RWPE2 (cell line): ENCODE measurements around the gene BRF1.

Source experiments
- ATAC-seq: fragments of 200-7000 bp; cut with Tn5 transposase; 3 replicates; pipeline ENCODE4 v1.9.1; 2021; ENCODE audit warnings: low read depth
- DNase-seq: peaks from one replicate; pipeline ENCODE4 v3.0.0-alpha.2; 2020; ENCODE audit warnings: low spot score
- H3K27ac ChIP-seq: fragments of 450-650 bp; 2 replicates; pipeline ENCODE4 v1.5.1; 2017; ENCODE audit warnings: mild to moderate bottlenecking; ENCODE audit not compliant: poor library complexity, severe bottlenecking
- H3K27me3 ChIP-seq: fragments of 250-450 bp; sonication (Bioruptor Pico); 2 replicates; pipeline ENCODE4 v1.5.1; 2021; ENCODE audit warnings: mild to moderate bottlenecking, moderate library complexity; ENCODE audit not compliant: insufficient read depth, poor library complexity, severe bottlenecking
- H3K36me3 ChIP-seq: fragments of 250-450 bp; sonication (Bioruptor Pico); 2 replicates; pipeline ENCODE4 v1.5.1; 2020; ENCODE audit warnings: low read depth, mild to moderate bottlenecking, moderate library complexity
- H3K4me1 ChIP-seq: fragments of 250-450 bp; sonication (Bioruptor Pico); 2 replicates; pipeline ENCODE4 v1.5.1; 2021; ENCODE audit warnings: mild to moderate bottlenecking, moderate library complexity; ENCODE audit not compliant: insufficient read depth, poor library complexity, severe bottlenecking
- H3K4me3 ChIP-seq: fragments of 250-450 bp; sonication (Bioruptor Pico); 2 replicates; pipeline ENCODE4 v1.5.1; 2021; ENCODE audit warnings: mild to moderate bottlenecking, moderate library complexity; ENCODE audit not compliant: severe bottlenecking
- H3K9me3 ChIP-seq: fragments of 250-450 bp; sonication (Bioruptor Pico); 2 replicates; pipeline ENCODE4 v1.5.1; 2021; ENCODE audit warnings: mild to moderate bottlenecking, moderate library complexity; ENCODE audit not compliant: severe bottlenecking
- CTCF ChIP-seq: fragments of 450-650 bp; IDR thresholded peaks from one replicate; pipeline ENCODE4 v1.5.1; 2017; ENCODE audit warnings: mild to moderate bottlenecking, moderate library complexity; ENCODE audit not compliant: poor library complexity, severe bottlenecking

BRF1 gene

GRCh38 chr14:105249182-105250007 lies 51.4 kb downstream of the BRF1 start:
- Histone ChIP-seq H3K36me3 (peaks cover 51% of the 10 kb centered on the region), H3K27me3 (no peaks in the 10 kb centered on the region), H3K9me3 (no peaks in the 10 kb centered on the region), H3K4me1 (peaks cover 6% of the 10 kb centered on the region), H3K27ac (peak overlapping the region; percentile 65), H3K4me3 (peak overlapping the region; percentile 97)
- no peak for TF ChIP-seq CTCF
- DNase-seq (peak; percentile 72), ATAC-seq (peak; percentile 7; the same call in 1 of the 3 replicates)

DNA sequence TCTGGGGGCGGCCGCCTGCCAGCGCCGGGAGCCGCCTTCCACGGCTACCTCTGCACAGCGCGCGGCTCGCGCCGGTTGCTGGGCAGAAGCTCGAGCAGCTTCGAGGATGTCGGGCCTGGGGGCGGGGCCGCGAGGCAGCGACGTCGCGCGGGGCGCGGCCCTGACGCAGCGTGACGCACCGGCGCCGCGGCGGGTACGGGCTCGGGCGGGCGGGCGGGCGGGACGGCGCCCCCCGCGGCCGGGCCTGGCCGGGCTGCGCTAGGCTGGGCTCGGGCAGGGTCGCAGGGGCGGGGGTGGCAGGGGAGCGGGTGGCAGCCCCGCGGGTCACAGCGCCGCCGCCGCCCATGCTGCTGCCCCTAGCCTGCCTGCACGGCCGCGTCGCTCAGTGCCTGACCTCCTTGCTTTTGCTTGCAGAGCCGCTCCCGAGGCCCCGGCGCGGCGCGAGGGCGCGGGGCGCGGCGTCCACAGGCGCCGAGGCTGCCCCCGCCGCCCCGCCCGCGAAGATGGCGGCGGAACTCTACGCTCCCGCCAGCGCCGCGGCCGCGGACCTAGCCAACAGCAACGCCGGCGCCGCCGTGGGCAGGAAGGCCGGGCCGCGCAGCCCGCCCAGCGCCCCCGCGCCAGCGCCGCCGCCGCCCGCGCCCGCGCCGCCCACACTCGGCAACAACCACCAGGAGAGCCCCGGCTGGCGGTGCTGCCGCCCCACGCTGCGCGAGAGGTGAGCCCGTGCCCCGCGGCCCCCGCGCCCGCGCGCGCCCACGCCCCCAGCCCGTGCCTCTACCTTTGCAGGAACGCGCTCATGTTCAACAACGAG lies 52.2 kb downstream of the BRF1 start, which contains the start of gene BTBD6:
TSS of gene BTBD6 (plus strand) at position 166 of the 814 bp plus-strand sequence. CDS start at position 345, 179 bp downstream.
- H3K4me3 ChIP-seq, result peak within 1 kb of the TSS; percentile 97
- ATAC-seq, result peak; percentile 84
- peak; percentile 62 for TF ChIP-seq CTCF
- H3K9me3 ChIP-seq, result no peaks in the 10 kb centered on the region
- H3K27me3 ChIP-seq, result no peaks in the 10 kb centered on the region
- peak within 1 kb of the TSS; percentile 65 for H3K27ac ChIP-seq
- DNase-seq, result peak; percentile 92
- H3K4me1 ChIP-seq, result peaks cover 6% of the 10 kb centered on the region
- peaks cover 59% of the 10 kb centered on the region for H3K36me3 ChIP-seq

DNA sequence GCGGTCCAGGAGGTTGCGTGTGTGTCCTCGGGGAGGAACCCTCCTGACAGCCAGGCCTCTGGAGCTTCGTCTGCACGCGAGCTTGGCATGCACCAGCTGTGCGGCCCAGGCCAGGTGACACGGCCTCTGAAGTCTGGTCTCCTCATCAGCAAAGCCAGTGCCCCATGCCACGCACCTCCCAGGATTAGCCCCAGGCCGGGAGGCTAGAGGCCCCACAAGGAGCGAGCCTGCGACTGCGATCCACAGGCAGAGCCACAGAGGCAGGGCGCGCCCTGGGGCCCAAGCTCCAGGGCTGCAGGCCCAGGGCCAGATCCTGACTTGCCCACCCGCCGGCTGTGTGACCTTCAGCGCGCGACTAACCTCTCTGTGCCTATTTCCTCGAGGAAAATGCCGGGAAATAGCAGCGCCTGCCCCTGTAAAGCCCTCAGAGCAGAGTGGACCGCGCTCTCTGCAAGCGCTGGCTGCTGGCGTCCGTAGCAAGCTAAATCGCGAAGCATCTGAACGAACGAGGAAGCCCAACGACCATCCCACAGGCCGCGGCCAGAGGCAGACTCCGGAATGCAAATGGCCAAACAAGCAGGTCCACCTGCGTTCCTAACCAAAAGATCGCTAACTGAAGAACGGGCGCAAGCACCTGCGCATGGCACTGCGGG lies 53.0 kb downstream of the BRF1 start:
- DNase-seq, result no peak
- peaks cover 6% of the 10 kb centered on the region for H3K4me1 ChIP-seq
- no peaks in the 10 kb centered on the region for H3K9me3 ChIP-seq
- H3K27me3 ChIP-seq, result no peaks in the 10 kb centered on the region
- TF ChIP-seq CTCF, result no peak
- peak overlapping the region; percentile 97 for H3K4me3 ChIP-seq
- peaks cover 61% of the 10 kb centered on the region for H3K36me3 ChIP-seq
- peak overlapping the region; percentile 65 for H3K27ac ChIP-seq
- ATAC-seq, result peak; percentile 19; the same call in 1 of the 3 replicates

DNA sequence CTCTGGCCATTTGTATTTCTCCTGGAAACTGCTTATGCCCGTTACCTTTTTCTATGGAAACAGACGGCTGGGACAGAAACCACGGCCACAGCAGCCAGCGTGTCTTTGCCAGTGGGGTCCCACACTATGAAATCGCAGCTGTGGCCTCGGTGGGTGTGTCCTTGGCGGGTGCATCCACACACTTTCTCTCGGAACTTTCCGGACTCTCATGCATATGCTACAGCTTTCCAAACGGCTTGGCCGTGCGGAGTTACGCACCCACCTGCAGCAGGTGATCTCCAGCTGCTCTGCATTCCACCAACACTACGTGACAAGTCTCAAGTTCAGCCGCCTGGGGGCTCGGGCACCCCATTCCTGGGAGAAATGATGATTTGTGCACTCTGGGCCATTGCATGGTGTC lies 53.8 kb downstream of the BRF1 start:
- ATAC-seq, result no peak

More for the DNA sequence above, 53.8 kb downstream of the BRF1 start:
- H3K27ac ChIP-seq, result no peak overlapping the region
- H3K4me1 ChIP-seq, result peaks cover 6% of the 10 kb centered on the region
- peaks cover 59% of the 10 kb centered on the region for H3K36me3 ChIP-seq
- H3K27me3 ChIP-seq, result no peaks in the 10 kb centered on the region
- H3K4me3 ChIP-seq, result no peak overlapping the region
- no peak for DNase-seq
- TF ChIP-seq CTCF, result no peak
- H3K9me3 ChIP-seq, result no peaks in the 10 kb centered on the region
